Fibroblast of the conjunctiva (primary cell): Measurements from ENCODE around the gene AGAP9.
"Not testable (repeated sequence)": the region's sequence is repeated elsewhere in the genome, so short reads cannot be mapped to it uniquely, and the experiment has no call there.

ENCODE experiments used
- DNase-seq: peaks from one replicate; pipeline ENCODE4 v3.0.0-alpha.2; 2010; ENCODE audit warnings: low read depth

The AGAP9 gene

DNA sequence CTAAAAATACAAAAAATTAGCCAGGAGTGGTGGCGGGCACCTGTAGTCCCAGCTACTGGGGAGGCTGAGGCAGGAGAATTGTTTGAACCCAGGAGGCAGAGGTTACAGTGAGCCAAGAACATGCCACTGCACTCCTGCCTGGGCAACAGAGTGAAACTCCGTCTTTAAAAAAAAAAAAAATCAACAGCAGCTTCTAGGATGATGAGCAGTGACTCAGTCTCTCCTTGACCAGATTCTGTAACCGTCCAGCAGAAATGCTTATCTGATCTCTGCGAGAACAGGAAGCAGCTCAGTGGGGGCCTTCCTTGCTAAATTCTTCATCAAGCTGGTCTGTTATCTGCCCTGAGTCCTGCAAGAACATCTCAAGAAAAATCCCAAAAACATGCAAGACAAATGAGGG is 37.5 kb downstream of the AGAP9 start:
- not testable (repeated sequence) for DNase-seq

DNA sequence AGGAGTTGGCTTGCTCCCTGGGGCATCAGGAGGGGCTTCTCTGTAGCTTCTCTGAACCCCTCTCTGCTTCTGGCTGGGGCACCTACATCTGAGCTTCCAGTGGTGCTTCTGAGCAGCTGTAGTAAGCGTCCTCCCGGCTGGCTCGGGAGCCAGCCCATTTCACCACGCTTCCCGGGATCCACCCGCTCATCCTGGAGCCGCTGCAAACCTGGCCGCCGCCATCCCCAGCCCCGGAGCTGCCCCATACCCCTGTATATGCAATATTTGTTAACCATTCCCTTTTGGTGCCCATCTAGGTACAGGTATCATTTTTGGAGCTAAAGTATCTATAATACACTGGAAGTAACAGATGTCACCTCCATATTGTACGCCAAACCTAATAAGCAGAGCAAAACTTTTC is 38.7 kb downstream of the AGAP9 start:
- not testable (repeated sequence) for DNase-seq

DNA sequence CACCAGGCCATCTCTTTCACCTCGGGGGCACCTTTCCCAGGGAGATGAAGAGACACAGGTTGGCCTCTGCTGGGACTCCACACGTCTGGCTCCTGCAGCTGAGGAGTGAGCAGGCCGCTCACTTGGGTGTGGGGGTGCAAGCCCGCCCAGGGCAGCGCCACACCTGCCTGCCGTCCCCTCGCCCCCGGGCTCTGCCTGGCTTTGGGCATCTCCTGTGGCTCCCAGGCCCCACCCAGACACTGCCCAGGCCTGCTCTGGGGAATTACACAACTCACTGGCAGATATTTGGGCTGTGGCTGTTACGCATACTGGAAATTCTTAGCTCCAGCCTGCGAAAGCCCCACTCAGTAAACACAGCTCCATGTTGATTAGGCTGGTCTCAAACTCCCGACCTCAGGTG is 39.5 kb downstream of the AGAP9 start, which contains the start of gene ANXA8:
Gene ANXA8, minus strand, starts transcription at position 193 of the 400 bp plus-strand sequence. Its CDS starts 182 bp downstream, at position 11.
- DNase-seq, result not testable (repeated sequence)

DNA sequence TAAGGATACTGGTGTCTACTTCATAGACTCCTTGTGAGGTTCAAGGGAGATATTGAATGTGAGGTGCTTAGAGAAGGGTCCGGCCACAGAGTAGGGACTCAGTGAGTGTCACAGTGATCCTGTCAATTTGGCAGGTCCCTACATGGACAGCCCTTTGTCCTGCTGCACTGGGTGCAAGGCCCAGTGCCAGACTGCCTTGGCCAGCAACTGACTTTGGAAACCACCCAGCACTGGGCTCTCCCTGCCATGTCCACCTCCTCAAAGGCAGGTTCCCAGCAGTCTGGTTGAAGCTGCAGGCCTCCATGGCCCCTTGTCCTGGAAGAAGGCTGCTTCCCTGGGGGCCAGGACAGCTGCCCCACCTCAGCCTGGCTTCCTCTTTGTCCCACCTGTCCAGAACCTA is 41.1 kb downstream of the AGAP9 start:
- not testable (repeated sequence) for DNase-seq

DNA sequence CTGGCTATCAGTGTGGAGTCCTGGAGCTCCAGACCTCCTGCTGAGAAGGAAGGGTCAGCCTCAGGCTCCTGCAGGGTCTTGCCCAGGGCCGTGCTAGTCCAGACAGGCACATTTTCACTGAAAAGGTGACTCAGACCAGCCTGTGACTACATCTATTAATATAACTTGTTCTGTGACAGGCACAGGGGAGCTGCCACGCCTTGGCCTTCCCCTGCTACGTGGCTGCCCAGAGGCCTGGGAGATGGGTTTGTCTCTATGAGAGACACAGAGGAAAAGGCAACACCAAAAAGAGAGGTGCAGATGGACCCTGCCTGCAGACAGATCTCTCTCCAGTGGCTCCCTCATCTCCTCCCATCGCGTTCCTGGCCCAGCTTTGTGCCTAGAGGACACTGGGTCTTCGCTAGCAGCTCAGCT is 41.7 kb downstream of the AGAP9 start:
- not testable (repeated sequence) for DNase-seq

DNA sequence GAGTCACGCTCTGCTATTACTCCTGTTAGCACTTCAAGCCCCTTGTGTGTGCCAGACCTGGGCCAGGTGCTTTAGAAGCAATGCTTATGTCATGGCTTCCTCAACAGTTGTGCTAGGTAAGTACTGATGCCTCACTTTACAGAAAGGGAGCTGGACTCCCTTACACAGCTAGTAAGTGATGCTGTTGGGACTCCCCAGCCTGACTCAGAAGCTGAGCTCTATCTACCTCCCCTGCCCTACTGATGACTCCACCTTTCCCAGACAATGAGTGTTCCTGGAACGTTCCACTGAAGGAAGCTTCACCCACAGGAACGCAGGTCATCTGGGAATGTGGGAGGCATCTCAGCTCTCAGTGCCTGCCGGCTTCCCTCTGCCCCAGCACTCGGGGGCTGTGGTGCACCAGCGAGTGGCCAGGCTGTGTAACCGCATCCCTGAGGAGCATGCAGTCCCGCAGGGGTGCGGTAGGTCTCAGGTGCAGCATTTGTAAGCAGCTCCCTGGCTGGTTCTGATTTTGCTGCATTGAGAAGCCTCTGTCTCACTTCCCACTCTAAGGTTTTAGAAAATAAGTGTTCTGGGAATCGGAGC is 42.2 kb downstream of the AGAP9 start:
- not testable (repeated sequence) for DNase-seq

DNA sequence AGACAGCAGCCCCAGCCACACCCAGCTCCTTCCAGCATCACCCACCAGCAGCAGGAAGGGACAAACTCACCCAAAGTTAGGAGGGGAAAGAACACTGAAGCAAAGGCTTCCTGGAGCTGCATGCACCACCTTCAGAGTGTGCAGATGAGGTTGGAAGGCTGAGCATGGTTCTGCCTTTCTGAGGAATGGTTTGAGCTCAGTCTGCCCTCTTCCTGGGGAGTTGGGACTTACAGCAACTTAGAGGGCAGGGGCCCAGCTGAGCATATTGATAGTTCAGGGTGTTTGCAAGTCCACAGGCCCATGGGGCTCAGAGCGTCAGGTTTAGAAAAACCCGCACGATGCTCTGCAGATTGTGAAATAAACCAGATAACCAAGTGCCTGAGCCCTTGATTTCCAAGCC is 43.3 kb downstream of the AGAP9 start:
- DNase-seq, result not testable (repeated sequence)

DNA sequence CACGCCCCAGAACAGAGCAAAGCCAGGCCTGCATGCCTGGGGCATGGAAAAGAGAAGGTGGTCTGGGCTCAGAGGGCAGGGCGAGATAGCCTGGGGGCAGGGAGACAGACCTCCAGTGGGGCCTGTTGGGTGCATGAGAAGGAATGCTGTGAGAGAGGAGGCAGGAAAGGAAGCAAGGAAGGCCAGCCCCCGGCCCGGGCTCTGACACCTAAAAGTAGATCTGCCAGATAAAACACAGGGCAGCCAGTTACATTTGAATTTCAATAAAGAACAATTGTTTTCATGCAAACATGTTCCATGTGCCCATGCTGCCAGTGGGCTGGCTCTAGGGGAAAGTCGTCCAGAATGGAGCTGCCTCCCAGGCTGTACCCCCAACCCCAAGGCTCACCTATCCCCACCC is 45.3 kb downstream of the AGAP9 start:
- DNase-seq, result not testable (repeated sequence)

DNA sequence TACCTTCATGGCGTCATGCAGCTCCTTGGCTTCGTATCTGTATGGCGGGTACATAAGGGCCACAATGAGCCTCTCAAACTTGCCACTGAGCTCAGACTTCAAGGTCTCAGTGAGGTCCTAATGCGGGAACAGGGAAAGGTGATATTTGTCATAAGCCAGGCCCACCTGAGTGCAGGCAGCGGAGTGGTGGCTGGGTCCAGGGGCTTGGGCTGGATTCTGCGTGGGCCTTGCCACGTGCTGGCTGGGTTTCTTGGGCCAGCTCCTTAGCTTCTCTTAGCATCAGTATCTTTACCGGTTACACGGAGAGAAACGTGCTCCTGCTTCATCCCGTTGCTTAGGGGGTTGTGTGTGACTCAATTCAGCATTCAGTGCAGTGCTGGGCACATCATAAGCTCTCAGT is 46.4 kb downstream of the AGAP9 start:
- DNase-seq, result not testable (repeated sequence)

DNA sequence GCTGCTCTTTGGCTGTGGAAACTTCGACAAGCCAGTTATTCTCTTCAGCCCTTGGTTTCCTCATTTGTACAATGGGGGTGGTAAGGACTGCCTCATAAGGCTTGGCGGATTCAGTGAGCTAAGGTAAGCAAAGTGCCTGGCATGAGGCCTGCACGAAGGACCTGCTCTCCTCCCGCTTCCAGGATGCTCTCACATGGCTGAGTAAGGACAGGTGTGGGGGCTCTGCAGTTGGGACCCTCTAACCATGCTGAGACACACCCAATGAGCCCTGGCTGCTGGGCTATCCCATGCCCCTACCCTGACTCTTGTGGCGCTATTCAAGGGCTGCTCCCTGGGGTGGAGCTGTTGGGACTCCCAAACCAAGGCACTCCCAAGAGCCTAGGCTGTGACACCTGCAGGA is 48.3 kb downstream of the AGAP9 start:
- DNase-seq, result not testable (repeated sequence)

DNA sequence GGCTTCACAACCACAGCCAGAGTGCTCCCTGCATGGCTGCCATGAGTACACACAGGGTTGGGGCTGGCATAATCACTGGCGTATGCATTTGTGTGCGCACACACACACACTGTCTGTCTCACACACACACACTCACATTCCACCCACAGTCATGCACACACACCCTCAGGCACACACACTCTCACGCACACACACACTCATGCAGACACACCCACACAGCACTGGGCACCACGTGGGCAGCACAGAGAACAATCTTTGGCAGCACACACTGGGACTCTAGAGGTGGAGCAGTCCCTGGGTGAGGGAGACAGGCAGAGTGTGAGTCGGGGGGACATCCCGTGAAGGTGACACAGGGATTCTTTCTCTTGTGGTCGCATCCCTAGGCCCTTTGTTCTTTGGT is 49.9 kb downstream of the AGAP9 start:
- not testable (repeated sequence) for DNase-seq

DNA sequence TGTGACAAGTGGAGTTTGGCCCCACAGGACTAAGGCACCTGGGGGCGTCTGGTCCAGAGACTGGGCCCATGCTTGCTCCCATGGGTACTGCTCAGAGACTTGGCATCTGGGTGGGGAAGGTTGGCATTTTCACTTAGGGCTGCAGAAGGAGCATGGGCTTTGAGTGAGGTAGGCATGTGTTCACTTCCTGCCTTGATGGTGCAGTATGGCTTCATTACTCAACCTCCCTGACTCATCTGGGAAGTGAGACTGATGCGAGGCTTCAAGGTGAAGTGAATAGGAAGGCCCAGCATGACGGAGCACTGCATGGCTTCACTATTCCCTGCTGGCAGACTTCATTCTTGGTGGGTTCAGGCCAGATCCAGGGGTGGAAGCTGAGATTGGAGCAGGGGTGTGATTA is 50.8 kb downstream of the AGAP9 start:
- not testable (repeated sequence) for DNase-seq

DNA sequence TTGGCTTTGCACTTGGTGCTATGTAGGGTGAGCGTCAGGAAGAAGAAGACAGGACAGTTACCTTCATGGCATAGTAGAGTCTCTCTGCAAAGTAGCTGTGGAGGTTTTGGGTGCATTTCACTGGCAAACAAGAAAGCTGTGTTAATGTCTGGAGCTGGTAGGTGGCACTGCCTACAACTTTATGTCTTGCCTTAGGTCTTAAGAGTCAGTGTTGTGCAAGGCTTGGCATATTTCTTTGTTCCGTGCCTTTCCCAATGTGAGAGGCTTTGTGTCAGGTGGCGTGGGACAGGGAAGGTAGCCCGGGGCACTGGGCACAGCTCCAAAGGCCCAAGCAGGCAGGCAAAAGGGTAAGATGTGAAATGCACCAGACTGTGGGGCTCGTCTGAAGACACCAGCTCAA is 51.4 kb downstream of the AGAP9 start:
- DNase-seq, result not testable (repeated sequence)

DNA sequence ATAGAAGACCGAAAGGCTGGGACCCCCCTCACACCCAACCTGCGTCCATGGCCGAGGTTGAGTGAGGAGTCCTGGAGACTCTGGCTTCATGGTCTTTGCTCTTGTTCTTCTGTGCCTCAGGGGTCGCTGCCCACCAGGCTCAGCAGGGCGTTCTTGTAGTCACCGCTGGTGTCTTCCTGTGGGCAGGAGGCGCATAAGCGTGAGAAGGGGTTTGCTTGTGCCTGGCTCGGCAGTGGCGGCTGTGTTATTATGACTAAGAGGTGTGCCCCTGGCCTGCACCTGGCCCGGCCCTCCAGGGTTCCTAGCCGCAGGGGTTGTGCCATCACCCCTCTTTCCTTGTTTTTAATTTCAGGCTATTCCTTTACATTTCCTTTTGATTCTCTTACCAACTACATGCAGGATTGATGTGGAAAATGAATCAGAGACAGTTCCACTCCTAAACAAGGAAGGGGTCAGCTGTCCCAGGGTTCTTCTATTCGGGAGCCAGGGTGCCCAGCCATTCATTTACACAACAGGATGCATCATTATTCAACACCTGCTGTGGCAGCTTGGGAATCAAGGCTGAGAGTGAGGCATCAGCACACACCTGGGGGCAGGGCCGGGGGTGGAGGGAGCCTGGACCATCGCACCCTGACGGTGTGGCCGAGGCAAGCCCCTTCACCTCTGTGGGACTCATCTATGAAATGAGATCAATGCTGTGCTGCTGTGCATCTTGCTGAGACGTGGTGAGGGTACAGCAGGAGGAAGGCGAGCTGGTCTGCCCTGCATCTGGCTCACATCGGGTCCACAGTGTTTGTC is 54.5 kb downstream of the AGAP9 start:
- not testable (repeated sequence) for DNase-seq

DNA sequence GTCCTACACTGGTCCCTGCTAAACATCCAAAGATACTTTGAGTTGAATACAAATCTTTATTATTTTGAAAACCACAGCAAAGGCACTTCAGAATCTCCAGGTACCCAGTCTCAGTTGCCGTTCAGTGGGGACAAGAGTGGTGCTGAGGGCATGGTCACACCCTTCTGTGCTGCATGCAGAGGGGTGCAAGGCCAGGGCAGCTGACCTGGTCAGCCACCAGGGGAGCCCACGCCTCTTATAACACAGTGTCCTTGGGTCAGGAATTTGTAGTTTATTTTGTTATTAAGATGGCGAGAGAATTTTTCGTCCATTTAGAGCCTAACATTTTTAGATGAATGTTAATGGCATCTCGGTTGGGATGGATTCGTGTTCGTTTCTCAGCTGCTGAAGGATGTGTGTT is 55.5 kb downstream of the AGAP9 start:
- DNase-seq, result not testable (repeated sequence)

DNA sequence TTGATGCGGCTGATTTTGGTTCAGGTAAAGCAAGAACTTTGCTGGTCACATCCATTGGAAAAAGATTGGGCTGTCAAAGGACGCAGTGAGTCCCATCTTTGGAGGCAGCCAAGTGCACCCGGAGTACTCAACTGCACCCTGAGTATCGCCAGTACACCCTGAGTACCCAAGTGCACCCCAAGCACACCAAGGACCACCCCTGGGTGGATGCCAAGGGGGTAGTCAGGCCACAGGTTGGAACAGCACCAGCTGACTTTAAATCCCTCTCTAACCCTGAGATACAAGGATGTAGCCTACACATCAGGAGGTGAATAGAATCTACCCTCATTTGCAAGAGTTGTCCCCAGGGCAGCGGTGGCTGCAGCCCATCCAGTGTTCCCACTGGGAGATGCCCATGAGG is 56.0 kb downstream of the AGAP9 start:
- not testable (repeated sequence) for DNase-seq

DNA sequence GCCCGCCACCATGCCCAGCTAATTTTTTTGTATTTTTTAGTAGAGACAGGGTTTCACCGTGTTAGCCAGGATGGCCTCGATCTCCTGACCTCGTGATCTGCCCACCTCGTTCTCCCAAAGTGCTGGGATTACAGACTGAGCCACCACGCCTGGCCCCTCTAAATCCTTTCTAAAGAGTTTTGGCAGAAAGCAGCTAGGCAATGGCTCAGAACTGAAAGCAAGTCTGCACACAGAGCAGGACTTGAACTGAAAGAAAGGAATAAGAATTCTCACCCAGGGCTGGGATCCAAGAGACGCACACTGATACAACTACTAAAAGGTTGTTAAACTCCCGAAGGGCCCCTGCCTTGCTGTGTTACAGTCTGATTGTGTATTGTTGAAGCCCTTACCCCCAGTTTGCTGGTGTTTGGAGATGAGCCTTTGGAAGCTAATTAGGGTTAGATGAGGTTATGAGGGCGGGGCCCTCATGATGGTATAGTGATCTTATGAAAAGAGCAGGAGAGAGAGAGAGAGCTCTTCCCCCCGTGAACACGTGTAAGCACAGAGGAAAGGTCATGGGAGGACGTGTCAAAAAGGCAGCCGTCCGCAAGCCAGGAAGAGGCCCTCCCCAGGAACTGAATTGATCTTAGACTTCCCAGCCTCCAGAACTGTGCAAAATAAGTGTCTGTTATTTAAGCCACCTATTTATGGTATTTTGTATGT is 58.1 kb downstream of the AGAP9 start:
- DNase-seq, result not testable (repeated sequence)

DNA sequence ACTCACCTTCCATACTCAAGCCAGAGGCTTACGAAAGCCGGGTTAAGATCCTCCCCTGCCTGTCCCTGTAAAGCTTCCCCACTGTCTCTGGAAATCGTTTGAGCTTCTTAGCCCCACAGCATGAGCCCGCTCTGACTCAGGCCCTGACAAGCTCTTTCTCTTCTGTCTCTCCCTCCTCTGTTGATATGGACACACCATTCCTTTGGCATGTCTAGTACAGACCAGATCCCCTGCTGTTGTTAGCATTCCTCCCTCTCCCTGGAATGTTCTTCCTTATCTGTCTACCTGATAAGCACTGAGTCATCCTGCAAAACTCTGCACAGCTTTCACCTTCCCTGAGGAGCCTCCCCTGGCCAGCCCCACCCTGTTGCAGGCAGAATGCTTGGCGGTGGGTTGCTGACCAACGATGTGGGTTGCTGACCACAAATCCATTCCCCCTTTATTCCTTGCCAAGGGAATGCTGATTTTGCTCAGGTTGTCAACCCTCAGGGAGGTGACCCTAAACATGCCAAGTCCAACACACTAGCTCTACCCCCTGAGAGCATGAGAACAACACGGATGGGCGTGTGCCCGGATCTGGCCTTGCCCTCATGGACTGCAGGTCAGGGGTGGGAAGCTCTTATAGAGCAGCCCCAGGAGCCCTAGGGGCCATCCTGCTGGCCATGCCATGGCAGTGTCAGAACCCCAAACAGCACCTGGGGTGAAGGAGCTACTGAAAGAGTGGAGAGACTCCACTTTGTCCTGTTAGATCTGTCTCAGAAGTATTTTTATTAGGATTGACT is 60.7 kb downstream of the AGAP9 start:
- not testable (repeated sequence) for DNase-seq

DNA sequence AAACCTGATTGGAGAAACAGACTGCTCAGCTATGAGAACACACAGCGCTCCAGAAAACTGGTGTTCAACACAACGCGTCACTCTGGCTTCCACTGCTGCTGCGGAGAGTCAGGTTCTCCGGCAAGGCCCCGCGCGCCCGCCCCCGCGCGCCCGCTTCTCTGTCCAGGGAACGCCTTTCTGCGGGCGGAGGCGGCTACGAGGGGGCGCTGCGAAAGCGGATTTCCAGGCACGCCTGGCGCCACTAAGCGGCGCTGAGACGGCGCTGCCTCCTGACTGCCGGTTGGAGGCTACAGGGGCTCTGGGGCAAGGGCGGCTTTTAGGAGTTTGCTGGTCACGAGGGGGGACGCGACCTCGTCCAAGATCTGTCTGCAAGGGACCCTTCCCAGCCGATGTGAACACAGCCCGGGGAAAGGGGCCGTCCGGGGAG is 62.2 kb downstream of the AGAP9 start:
- DNase-seq, result peak; percentile 20

DNA sequence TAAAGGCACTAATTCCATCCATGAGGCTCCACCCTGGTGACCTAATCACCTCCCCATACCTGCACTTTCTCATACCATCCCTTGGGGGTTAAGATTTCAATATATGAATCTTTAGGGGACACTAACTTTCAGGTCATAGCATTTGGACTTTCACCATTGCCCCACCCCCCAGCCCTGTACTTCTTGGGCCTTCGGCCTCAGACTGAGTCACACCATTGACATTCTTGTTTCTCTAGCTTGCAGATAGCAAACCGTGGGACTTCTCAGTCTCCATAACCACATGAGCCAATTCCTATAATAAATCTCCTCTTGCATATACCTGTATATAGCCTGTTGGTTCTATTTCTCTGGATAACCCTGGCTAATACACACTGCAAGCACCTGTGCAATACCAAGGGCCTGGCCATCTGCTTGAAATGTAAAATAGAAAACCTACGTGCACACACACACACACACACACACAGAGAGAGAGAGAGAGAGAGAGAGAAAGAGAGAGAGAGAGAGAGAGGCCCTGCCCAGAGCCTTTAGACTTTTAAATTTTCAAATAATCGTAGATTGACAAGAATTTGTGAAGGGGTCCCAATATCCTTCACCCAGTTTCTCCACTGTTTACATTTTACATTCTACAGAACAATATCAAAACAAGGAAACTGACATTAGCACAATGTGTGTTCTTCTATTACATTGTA is 64.8 kb downstream of the AGAP9 start:
- peak; percentile 23 for DNase-seq

DNA sequence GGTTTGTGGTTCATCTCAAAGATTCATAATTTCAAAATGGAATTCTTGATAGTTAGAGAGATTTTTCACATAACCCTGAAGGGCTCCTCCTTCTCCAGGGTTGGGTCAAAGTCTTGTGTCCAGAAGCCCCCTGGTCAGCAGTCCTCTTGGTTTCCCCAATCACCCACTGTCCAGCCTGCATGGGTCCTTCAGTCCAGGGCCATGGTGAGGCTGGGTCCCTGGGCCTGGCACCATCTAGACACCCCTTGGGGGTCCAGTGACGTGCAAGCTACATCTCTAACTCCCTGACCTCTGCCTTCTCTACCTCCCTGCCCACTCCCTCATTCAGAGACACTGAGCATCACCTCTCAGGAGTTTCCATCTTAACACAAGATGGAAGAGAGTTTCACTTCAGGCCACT is 65.6 kb downstream of the AGAP9 start:
- no peak for DNase-seq

DNA sequence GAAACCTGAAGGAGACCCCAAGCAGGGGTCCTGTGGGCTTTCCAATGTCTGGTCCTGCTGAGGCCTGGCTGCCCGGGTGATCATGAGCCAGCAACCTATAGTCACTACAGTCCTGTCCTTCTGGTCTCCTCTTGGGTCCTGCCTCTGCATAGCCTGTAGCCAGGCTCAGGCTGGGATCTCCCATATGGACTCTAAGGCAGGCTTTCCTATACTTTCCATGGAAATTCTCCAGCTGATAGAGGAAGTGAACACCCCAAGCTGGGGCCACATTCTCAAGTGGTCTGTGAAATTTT is 66.0 kb downstream of the AGAP9 start:
- DNase-seq, result no peak
